ENCODE results near the gene C22orf15.

Gene C22orf15

GRCh38 chr22:23779083-23779482, 16.3 kb downstream of the C22orf15 start:
- Histone ChIP-seq H2BK120ac (ENCODE audit: insufficient read depth, low read length, poor library complexity) (no peak overlapping the region), H2BK5ac (ENCODE audit: low read depth, low read length, poor library complexity) (no peak overlapping the region), H3K36me3 (ENCODE audit: control insufficient read depth in 1 of 2, insufficient read depth in 2 of 2, low read length in 2 of 2) (no peaks in the 10 kb centered on the region), H2AK5ac (ENCODE audit: low read length) (no peak overlapping the region), H3K4ac (ENCODE audit: low read depth, low read length) (no peak overlapping the region), H3K4me3 (ENCODE audit: low read depth, low read length) (no peak overlapping the region), H2AFZ (ENCODE audit: insufficient read depth, low read length, poor library complexity) (no peak overlapping the region), H3K27ac (ENCODE audit: low read depth, low read length) (no peak overlapping the region), H3K27me3 (ENCODE audit: insufficient read depth, low read length) (no peaks in the 10 kb centered on the region), H3K23ac (ENCODE audit: low read length) (no peak overlapping the region), H2BK12ac (ENCODE audit: low read length) (no peak overlapping the region), H4K8ac (ENCODE audit: low read depth, low read length) (no peak overlapping the region), H3K4me2 (ENCODE audit: low read length) (no peak overlapping the region), H3K9me3 (ENCODE audit: insufficient read depth, low read depth, low read length) (no peaks in the 10 kb centered on the region), H3K18ac (ENCODE audit: low read length) (no peak overlapping the region), H3K14ac (ENCODE audit: low read length) (no peak overlapping the region), H3K9ac (ENCODE audit: low read length) (no peak overlapping the region), H3K79me2 (ENCODE audit: control insufficient read depth, insufficient read depth, low read length, poor library complexity) (no peaks in the 10 kb centered on the region), H4K12ac (ENCODE audit: low read depth, low read length) (no peak overlapping the region), H3K79me1 (ENCODE audit: low read length) (peaks cover 4% of the 10 kb centered on the region), H3K4me1 (ENCODE audit: control insufficient read depth in 1 of 2, insufficient read depth in 2 of 2, low read length in 2 of 2) (peaks cover 15 to 18% of the 10 kb centered on the region in 2 experiments), H4K91ac (ENCODE audit: low read depth, low read length) (no peak overlapping the region)
- no CpG with 5 or more reads among the region's 16 CpGs for WGBS (ENCODE audit: extremely low coverage, insufficient coverage, insufficient read length)
- no peak for DNase-seq

GRCh38 chr22:23779731-23780130, 16.9 kb downstream of the C22orf15 start:
- no peak overlapping the region for H3K18ac ChIP-seq (ENCODE audit: low read length)
- no peak overlapping the region for H2BK12ac ChIP-seq (ENCODE audit: low read length)
- H3K14ac ChIP-seq (ENCODE audit: low read length) = no peak overlapping the region
- no CpG with 5 or more reads among the region's 5 CpGs for WGBS (ENCODE audit: extremely low coverage, insufficient coverage, insufficient read length)
- no peak overlapping the region for H3K27ac ChIP-seq (ENCODE audit: low read depth, low read length)
- H4K91ac ChIP-seq (ENCODE audit: low read depth, low read length) = no peak overlapping the region
- H3K4ac ChIP-seq (ENCODE audit: low read depth, low read length) = no peak overlapping the region
- H3K79me1 ChIP-seq (ENCODE audit: low read length) = peaks cover 3% of the 10 kb centered on the region
- no peak overlapping the region for H3K4me3 ChIP-seq (ENCODE audit: low read depth, low read length)
- no peaks in the 10 kb centered on the region for H3K27me3 ChIP-seq (ENCODE audit: insufficient read depth, low read length)
- no peaks in the 10 kb centered on the region for H3K9me3 ChIP-seq (ENCODE audit: insufficient read depth, low read depth, low read length)
- H3K9ac ChIP-seq (ENCODE audit: low read length) = no peak overlapping the region
- H3K36me3 ChIP-seq (ENCODE audit: control insufficient read depth in 1 of 2, insufficient read depth in 2 of 2, low read length in 2 of 2) = no peaks in the 10 kb centered on the region
- H3K4me2 ChIP-seq (ENCODE audit: low read length) = no peak overlapping the region
- H2AFZ ChIP-seq (ENCODE audit: insufficient read depth, low read length, poor library complexity) = no peak overlapping the region
- H4K12ac ChIP-seq (ENCODE audit: low read depth, low read length) = no peak overlapping the region
- H2BK5ac ChIP-seq (ENCODE audit: low read depth, low read length, poor library complexity) = no peak overlapping the region
- DNase-seq = no peak
- H3K4me1 ChIP-seq (ENCODE audit: control insufficient read depth in 1 of 2, insufficient read depth in 2 of 2, low read length in 2 of 2) = peaks cover 9 to 11% of the 10 kb centered on the region in 2 experiments
- H3K79me2 ChIP-seq (ENCODE audit: control insufficient read depth, insufficient read depth, low read length, poor library complexity) = no peaks in the 10 kb centered on the region
- H3K23ac ChIP-seq (ENCODE audit: low read length) = no peak overlapping the region
- no peak overlapping the region for H2AK5ac ChIP-seq (ENCODE audit: low read length)
- H2BK120ac ChIP-seq (ENCODE audit: insufficient read depth, low read length, poor library complexity) = no peak overlapping the region
- H4K8ac ChIP-seq (ENCODE audit: low read depth, low read length) = no peak overlapping the region

- H3K4ac ChIP-seq (ENCODE audit: low read depth, low read length) = no peak overlapping the region
- no peaks in the 10 kb centered on the region for H3K9me3 ChIP-seq (ENCODE audit: insufficient read depth, low read depth, low read length)
- no peaks in the 10 kb centered on the region for H3K27me3 ChIP-seq (ENCODE audit: insufficient read depth, low read length)
- H3K23ac ChIP-seq (ENCODE audit: low read length) = no peak overlapping the region
- no peak overlapping the region for H3K18ac ChIP-seq (ENCODE audit: low read length)
- no peak overlapping the region for H4K12ac ChIP-seq (ENCODE audit: low read depth, low read length)
- no peak overlapping the region for H3K9ac ChIP-seq (ENCODE audit: low read length)
- H3K36me3 ChIP-seq (ENCODE audit: control insufficient read depth in 1 of 2, insufficient read depth in 2 of 2, low read length in 2 of 2) = no peaks in the 10 kb centered on the region
- no peak overlapping the region for H4K8ac ChIP-seq (ENCODE audit: low read depth, low read length)
- H2BK12ac ChIP-seq (ENCODE audit: low read length) = no peak overlapping the region
- DNase-seq = no peak
- no peak overlapping the region for H3K4me3 ChIP-seq (ENCODE audit: low read depth, low read length)
- no peak overlapping the region for H2AFZ ChIP-seq (ENCODE audit: insufficient read depth, low read length, poor library complexity)
- no peaks in the 10 kb centered on the region for H3K79me2 ChIP-seq (ENCODE audit: control insufficient read depth, insufficient read depth, low read length, poor library complexity)
- H3K79me1 ChIP-seq (ENCODE audit: low read length) = peaks cover under 1% of the 10 kb centered on the region
- H4K91ac ChIP-seq (ENCODE audit: low read depth, low read length) = no peak overlapping the region
- H3K4me2 ChIP-seq (ENCODE audit: low read length) = no peak overlapping the region
- WGBS (ENCODE audit: extremely low coverage, insufficient coverage, insufficient read length) = no CpG with 5 or more reads among the region's 20 CpGs
- H3K14ac ChIP-seq (ENCODE audit: low read length) = no peak overlapping the region
- H3K4me1 ChIP-seq (ENCODE audit: control insufficient read depth in 1 of 2, insufficient read depth in 2 of 2, low read length in 2 of 2) = peaks cover 4 to 6% of the 10 kb centered on the region in 2 experiments
- H2AK5ac ChIP-seq (ENCODE audit: low read length) = no peak overlapping the region
- H2BK5ac ChIP-seq (ENCODE audit: low read depth, low read length, poor library complexity) = no peak overlapping the region
- H2BK120ac ChIP-seq (ENCODE audit: insufficient read depth, low read length, poor library complexity) = no peak overlapping the region
- no peak overlapping the region for H3K27ac ChIP-seq (ENCODE audit: low read depth, low read length)
These were observed 17.5 kb downstream of the C22orf15 start for GRCh38 chr22:23780146-23780748.

GRCh38 chr22:23781065-23781464, 18.3 kb downstream of the C22orf15 start:
- no peaks in the 10 kb centered on the region for H3K9me3 ChIP-seq (ENCODE audit: insufficient read depth, low read depth, low read length)
- no peaks in the 10 kb centered on the region for H3K27me3 ChIP-seq (ENCODE audit: insufficient read depth, low read length)
- WGBS (ENCODE audit: extremely low coverage, insufficient coverage, insufficient read length) = no CpG with 5 or more reads among the region's 15 CpGs
- no peak overlapping the region for H2AK5ac ChIP-seq (ENCODE audit: low read length)
- H3K4ac ChIP-seq (ENCODE audit: low read depth, low read length) = no peak overlapping the region
- no peak for DNase-seq
- no peak overlapping the region for H4K91ac ChIP-seq (ENCODE audit: low read depth, low read length)
- H3K14ac ChIP-seq (ENCODE audit: low read length) = no peak overlapping the region
- no peak overlapping the region for H3K18ac ChIP-seq (ENCODE audit: low read length)
- no peak overlapping the region for H3K4me2 ChIP-seq (ENCODE audit: low read length)
- H2BK120ac ChIP-seq (ENCODE audit: insufficient read depth, low read length, poor library complexity) = no peak overlapping the region
- no peaks in the 10 kb centered on the region for H3K79me2 ChIP-seq (ENCODE audit: control insufficient read depth, insufficient read depth, low read length, poor library complexity)
- no peaks in the 10 kb centered on the region for H3K36me3 ChIP-seq (ENCODE audit: control insufficient read depth in 1 of 2, insufficient read depth in 2 of 2, low read length in 2 of 2)
- no peak overlapping the region for H2AFZ ChIP-seq (ENCODE audit: insufficient read depth, low read length, poor library complexity)
- H3K9ac ChIP-seq (ENCODE audit: low read length) = no peak overlapping the region
- H2BK5ac ChIP-seq (ENCODE audit: low read depth, low read length, poor library complexity) = no peak overlapping the region
- no peak overlapping the region for H4K12ac ChIP-seq (ENCODE audit: low read depth, low read length)
- H3K23ac ChIP-seq (ENCODE audit: low read length) = no peak overlapping the region
- no peaks in the 10 kb centered on the region for H3K79me1 ChIP-seq (ENCODE audit: low read length)
- no peak overlapping the region for H3K27ac ChIP-seq (ENCODE audit: low read depth, low read length)
- H3K4me1 ChIP-seq (ENCODE audit: control insufficient read depth in 1 of 2, insufficient read depth in 2 of 2, low read length in 2 of 2) = peaks cover 4 to 6% of the 10 kb centered on the region in 2 experiments
- H2BK12ac ChIP-seq (ENCODE audit: low read length) = no peak overlapping the region
- no peak overlapping the region for H3K4me3 ChIP-seq (ENCODE audit: low read depth, low read length)
- H4K8ac ChIP-seq (ENCODE audit: low read depth, low read length) = no peak overlapping the region

Measured in trophoblast cell (in vitro differentiated cells and primary cell).